DOHH2 (cell line): ENCODE data around the gene NGEF.

Experiments
- CTCF ChIP-seq: fragments of 200-600 bp; sonication (generic); IDR thresholded peaks from one replicate; pipeline ENCODE4 v1.5.1; 2014; ENCODE audit warnings: antibody characterized with exemption, mild to moderate bottlenecking, low read depth, low read length; ENCODE audit not compliant: poor library complexity, severe bottlenecking
- EZH2phosphoT487 ChIP-seq: fragments of 200-600 bp; sonication (generic); IDR thresholded peaks from 2 replicates; pipeline ENCODE4 v1.6.1; 2017; ENCODE audit warnings: borderline replicate concordance, mild to moderate bottlenecking, antibody characterized with exemption, low read length, moderate library complexity, mixed read lengths

GRCh38 chr2:233044974-233045605, 32.0 kb upstream of the NGEF start:
- no peak for TF ChIP-seq CTCF
- TF ChIP-seq EZH2phosphoT487, result no peak
